CD14-positive monocyte (primary cell): ENCODE data around the gene C17orf107. TPM values are rescaled to one million over a fixed set of nuclear protein-coding genes. Genes with fewer than 3 reads are reported as not detected.

Experiments used
- DNase-seq, 3 donors: peaks; one replicate each; pipeline ENCODE4 v3.0.0-alpha.2; 2011 to 2022
- H2AFZ ChIP-seq: 2 replicates; pipeline ENCODE4 v1.6.0; 2012; ENCODE audit warnings: mild to moderate bottlenecking, low read depth, low read length, inconsistent platforms; ENCODE audit not compliant: insufficient read depth, poor library complexity, severe bottlenecking
- H3K27ac ChIP-seq, 2 donors: 1 replicate in 1 of 2; 2 replicates in 1 of 2; pipeline ENCODE4 v1.5.1; 2012 to 2013; ENCODE audit warnings: low read length in 2 of 2, control low read depth in 1 of 2, inconsistent platforms in 1 of 2, low read depth in 1 of 2, mild to moderate bottlenecking in 1 of 2
- H3K27me3 ChIP-seq, 2 donors: one replicate each; pipeline versions ENCODE4 v1.6.0 to v1.6.1; 2011 to 2013; ENCODE audit warnings: low read length in 2 of 2; ENCODE audit not compliant: control insufficient read depth in 2 of 2, insufficient read depth in 2 of 2
- H3K36me3 ChIP-seq, 2 donors: replicated peaks in 1 of 2; 1 replicate in 1 of 2; 2 replicates in 1 of 2; pipeline versions ENCODE4 v1.5.1 to v1.6.1; 2012 to 2013; ENCODE audit warnings: low read length in 2 of 2, control low read depth in 1 of 2, inconsistent platforms in 1 of 2, mild to moderate bottlenecking in 1 of 2; ENCODE audit not compliant: insufficient read depth in 2 of 2, control insufficient read depth in 1 of 2
- H3K4me1 ChIP-seq, 2 donors: 1 replicate in 1 of 2; 2 replicates in 1 of 2; pipeline versions ENCODE4 v1.5.1 to v1.6.1; 2012 to 2013; ENCODE audit warnings: low read length in 2 of 2, control low read depth in 1 of 2, inconsistent platforms in 1 of 2, mild to moderate bottlenecking in 1 of 2, moderate library complexity in 1 of 2; ENCODE audit not compliant: insufficient read depth in 2 of 2, control insufficient read depth in 1 of 2
- H3K4me2 ChIP-seq: replicated peaks from 2 replicates; pipeline ENCODE3; 2012; ENCODE audit warnings: low read length, moderate library complexity, mild to moderate bottlenecking; ENCODE audit not compliant: poor library complexity, severe bottlenecking; ENCODE audit errors: extremely low read depth
- H3K4me3 ChIP-seq, 3 experiments: fragments of 200-600 bp in 1 of 3; sonication (generic) in 1 of 3; replicated peaks in 1 of 3; 1 replicate in 2 of 3; 2 replicates in 1 of 3; pipeline ENCODE4 v1.5.1; 2011 to 2013; ENCODE audit warnings: low read length in 3 of 3, mild to moderate bottlenecking in 3 of 3, control low read depth in 2 of 3, low read depth in 2 of 3, inconsistent platforms in 1 of 3, moderate library complexity in 1 of 3
- H3K79me2 ChIP-seq: 2 replicates; pipeline ENCODE4 v1.6.0; 2012; ENCODE audit warnings: mild to moderate bottlenecking, control low read depth, inconsistent platforms, low read length, moderate library complexity; ENCODE audit not compliant: insufficient read depth
- H3K9ac ChIP-seq: 2 replicates; pipeline ENCODE4 v1.6.0; 2017; ENCODE audit warnings: low read length, mild to moderate bottlenecking; ENCODE audit not compliant: insufficient read depth, poor library complexity, severe bottlenecking
- H3K9me3 ChIP-seq, 2 donors: replicated peaks in 1 of 2; 1 replicate in 1 of 2; 2 replicates in 1 of 2; pipeline versions ENCODE4 v1.5.1 to v1.6.1; 2012 to 2013; ENCODE audit warnings: low read length in 2 of 2, control low read depth in 1 of 2; ENCODE audit not compliant: control insufficient read depth in 1 of 2, insufficient read depth in 1 of 2
- H4K20me1 ChIP-seq: 2 replicates; pipeline ENCODE4 v1.6.0; 2012; ENCODE audit warnings: mild to moderate bottlenecking, low read length, control low read depth, moderate library complexity; ENCODE audit not compliant: insufficient read depth
- H3K27ac Mint-ChIP-seq, 7 donors: one replicate each; pipeline ENCODE4 v1.8.0; 2020; ENCODE audit warnings: mild to moderate bottlenecking in 7 of 7, mixed read lengths in 7 of 7, moderate library complexity in 6 of 7, inconsistent platforms in 2 of 7
- H3K27me3 Mint-ChIP-seq, 3 donors: one replicate each; pipeline ENCODE4 v1.8.0; 2021 to 2022; ENCODE audit warnings: low read depth in 3 of 3, mild to moderate bottlenecking in 3 of 3, mixed read lengths in 3 of 3, moderate library complexity in 3 of 3, inconsistent platforms in 1 of 3
- H3K36me3 Mint-ChIP-seq, 2 donors: one replicate each; pipeline ENCODE4 v1.8.0; 2020; ENCODE audit warnings: mixed read lengths in 2 of 2, inconsistent platforms in 1 of 2, mild to moderate bottlenecking in 1 of 2
- H3K4me1 Mint-ChIP-seq: one replicate; pipeline ENCODE4 v1.8.0; 2020; ENCODE audit warnings: mild to moderate bottlenecking, mixed read lengths
- H3K4me3 Mint-ChIP-seq, 2 donors: one replicate each; pipeline ENCODE4 v1.8.0; 2020; ENCODE audit warnings: mild to moderate bottlenecking in 2 of 2, mixed read lengths in 2 of 2, moderate library complexity in 1 of 2
- H3K9me3 Mint-ChIP-seq, 7 donors: one replicate each; pipeline ENCODE4 v1.8.0; 2020 to 2022; ENCODE audit warnings: mixed read lengths in 7 of 7, mild to moderate bottlenecking in 6 of 7, moderate library complexity in 6 of 7, inconsistent platforms in 2 of 7
- WGBS: methylation state at CpG from one replicate; pipeline ENCODE4 v1.1.5; 2013; ENCODE audit warnings: missing lambda C conversion rate; ENCODE audit not compliant: insufficient coverage; 5-methylcytosine and 5-hydroxymethylcytosine counted together
- intact Hi-C, 2 donors: fragments of 100-400 bp; cut with micrococcal nuclease; formaldehyde crosslinking; loops; one replicate each; pipeline versions ENCODE4 v1.15.0 to v1.15.1; 2023
- polyA plus RNA-seq, 3 donors: library from polyadenylated mRNA; depleted of rRNA in 1 of 3; unstranded in 2 of 3; stranded (reverse) in 1 of 3; fragments of 300-500 nt in 2 of 3; fragments of >200 nt in 1 of 3; fragmentation: Illumina TruSeq in 2 of 3; gene quantifications; 1 replicate in 2 of 3; 2 replicates in 1 of 3; pipeline ENCODE4 v1.2.3, GENCODE V29; 2012 to 2021
- TF ChIP-seq, protein P1 (sequence below): fragments of 200-600 bp; IDR thresholded peaks from one replicate; pipeline ENCODE4 v1.8.0; 2022; ENCODE audit warnings: antibody characterized with exemption, mild to moderate bottlenecking

C17orf107 gene
- polyA plus RNA-seq, 3 donors = 1.9 to 5.1 (median 4.2) TPM

DNA sequence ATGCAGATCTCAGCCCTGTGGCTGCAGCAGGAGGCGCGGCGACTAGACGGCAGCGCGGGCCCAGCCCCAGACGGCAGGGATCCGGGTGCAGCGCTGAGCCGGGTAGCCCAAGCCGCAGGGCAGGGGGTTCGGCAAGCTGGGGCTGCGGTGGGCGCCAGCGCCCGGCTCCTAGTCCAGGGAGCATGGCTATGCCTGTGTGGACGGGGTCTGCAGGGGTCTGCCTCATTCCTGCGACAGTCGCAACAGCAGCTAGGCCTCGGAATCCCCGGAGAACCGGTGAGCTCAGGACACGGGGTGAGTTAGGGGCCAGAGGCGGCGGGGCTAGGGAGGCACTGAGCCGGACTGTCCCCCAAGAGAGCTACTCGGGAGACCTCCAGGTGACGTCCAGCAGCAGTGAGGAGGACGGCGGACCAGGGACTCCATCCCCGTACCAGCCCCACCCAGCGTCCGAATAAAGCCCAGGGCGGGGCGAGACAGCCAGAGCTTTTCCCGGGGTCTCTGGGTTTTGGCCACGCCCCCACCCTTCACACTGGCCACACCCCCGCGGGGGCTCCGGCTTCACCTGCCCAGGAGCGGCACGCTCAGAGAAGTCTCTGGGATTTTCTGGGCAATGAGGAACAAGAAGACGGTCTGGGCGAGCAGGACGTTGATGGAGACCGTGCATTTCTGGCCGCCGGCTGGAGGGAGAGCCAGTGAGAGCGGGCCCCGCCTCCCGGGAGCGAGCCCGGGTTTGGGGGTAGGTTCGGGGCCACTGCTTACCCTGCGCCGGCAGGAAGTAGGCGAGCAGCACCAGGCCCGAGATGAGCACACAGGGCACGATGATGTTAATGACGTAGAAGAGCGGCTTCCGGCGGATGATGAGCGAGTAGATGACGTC is 1.1 kb downstream of the C17orf107 start:
- H3K27me3 Mint-ChIP-seq = peaks cover 41 to 59% (median 52%) of the 10 kb centered on the region in 3 donors
- H3K9me3 Mint-ChIP-seq = peaks cover 0 to 12% (median 3%) of the 10 kb centered on the region in 7 donors
- TF ChIP-seq, protein P1, sequence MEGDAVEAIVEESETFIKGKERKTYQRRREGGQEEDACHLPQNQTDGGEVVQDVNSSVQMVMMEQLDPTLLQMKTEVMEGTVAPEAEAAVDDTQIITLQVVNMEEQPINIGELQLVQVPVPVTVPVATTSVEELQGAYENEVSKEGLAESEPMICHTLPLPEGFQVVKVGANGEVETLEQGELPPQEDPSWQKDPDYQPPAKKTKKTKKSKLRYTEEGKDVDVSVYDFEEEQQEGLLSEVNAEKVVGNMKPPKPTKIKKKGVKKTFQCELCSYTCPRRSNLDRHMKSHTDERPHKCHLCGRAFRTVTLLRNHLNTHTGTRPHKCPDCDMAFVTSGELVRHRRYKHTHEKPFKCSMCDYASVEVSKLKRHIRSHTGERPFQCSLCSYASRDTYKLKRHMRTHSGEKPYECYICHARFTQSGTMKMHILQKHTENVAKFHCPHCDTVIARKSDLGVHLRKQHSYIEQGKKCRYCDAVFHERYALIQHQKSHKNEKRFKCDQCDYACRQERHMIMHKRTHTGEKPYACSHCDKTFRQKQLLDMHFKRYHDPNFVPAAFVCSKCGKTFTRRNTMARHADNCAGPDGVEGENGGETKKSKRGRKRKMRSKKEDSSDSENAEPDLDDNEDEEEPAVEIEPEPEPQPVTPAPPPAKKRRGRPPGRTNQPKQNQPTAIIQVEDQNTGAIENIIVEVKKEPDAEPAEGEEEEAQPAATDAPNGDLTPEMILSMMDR = no peak

DNA sequence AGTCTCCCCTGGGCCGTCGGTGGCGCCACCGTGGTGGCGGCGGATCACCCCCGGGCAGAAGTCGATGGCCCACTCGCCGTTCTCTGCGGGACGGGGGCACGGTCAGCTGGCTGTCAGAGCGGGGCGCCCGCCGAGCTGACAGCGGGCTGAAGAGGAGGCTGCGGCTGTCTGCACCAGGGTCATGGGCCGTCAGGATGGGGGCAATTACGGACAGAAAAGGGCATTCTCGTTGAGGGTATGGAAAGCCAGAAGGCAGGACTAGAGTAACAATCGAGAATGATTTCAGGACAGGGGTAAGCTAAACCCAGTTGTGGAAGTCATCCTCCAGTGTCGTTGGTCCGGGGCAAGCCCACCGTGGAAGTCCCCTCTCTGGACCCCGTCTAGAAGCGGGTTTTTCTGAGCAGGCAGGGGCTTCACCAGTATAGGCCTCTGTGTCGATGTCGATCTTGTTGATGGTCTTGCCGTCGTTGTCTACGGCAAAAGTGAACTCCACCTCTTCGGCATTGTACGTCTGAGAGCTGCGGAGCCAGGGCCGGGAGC is 1.8 kb downstream of the C17orf107 start:
- TF ChIP-seq, protein P1 = no peak
- H3K9me3 ChIP-seq = no peaks in the 10 kb centered on the region
- peak overlapping the region; percentile 65 for H3K9ac ChIP-seq
- H3K27ac Mint-ChIP-seq = peak overlapping the region; percentile 70 to 97 (median 91)
- H2AFZ ChIP-seq = no peak overlapping the region
- DNase-seq = peak in 2 of 3 donors; percentile 5 to 27
- H3K36me3 ChIP-seq = peaks cover 14 to 16% of the 10 kb centered on the region in 2 donors
- 34% methylated on average over 37 of the region's 37 CpGs for WGBS
- peaks cover 0 to 26% of the 10 kb centered on the region in 2 donors for H3K27me3 ChIP-seq
- intact Hi-C loops = loop anchor here (1.0 to 10.0 kb wide), 3 partner anchors 46 to 164 kb away; partner anchors contain the start of genes PFN1 (in 1 of the 2) and SPAG7 (in 1 of the 2)
- peaks cover 0 to 12% (median 3%) of the 10 kb centered on the region in 7 donors for H3K9me3 Mint-ChIP-seq
- H3K79me2 ChIP-seq = no peaks in the 10 kb centered on the region
- H3K36me3 Mint-ChIP-seq = peaks cover 21 to 26% of the 10 kb centered on the region in 2 donors
- peak overlapping the region; percentile 16 to 79 for H3K27ac ChIP-seq
- H3K4me2 ChIP-seq = peak overlapping the region; percentile 89
- H3K4me3 Mint-ChIP-seq = peak overlapping the region; percentile 89 to 91
- H3K27me3 Mint-ChIP-seq = peaks cover 41 to 59% (median 54%) of the 10 kb centered on the region in 3 donors
- H3K4me1 Mint-ChIP-seq = peaks cover 43% of the 10 kb centered on the region
- no peaks in the 10 kb centered on the region for H4K20me1 ChIP-seq
- H3K4me3 ChIP-seq = peak overlapping the region; percentile 21 to 83 (median 30)
- peaks cover 47 to 52% of the 10 kb centered on the region in 2 donors for H3K4me1 ChIP-seq

More for the DNA sequence above, 1.1 kb downstream of the C17orf107 start:
- Mint-ChIP-seq H3K27ac (peak overlapping the region; percentile 82 to 97 (median 91)), H3K36me3 (peaks cover 28 to 33% of the 10 kb centered on the region in 2 donors), H3K4me3 (peak overlapping the region; percentile 89 to 91), H3K4me1 (peaks cover 45% of the 10 kb centered on the region)
- H3K9me3 ChIP-seq = no peaks in the 10 kb centered on the region
- DNase-seq = peak; percentile 76 to 93 (median 91)
- intact Hi-C loops = loop anchor here (1.0 to 10.0 kb wide), 3 partner anchors 47 to 164 kb away; partner anchors contain the start of genes PFN1 (in 1 of the 2) and SPAG7 (in 1 of the 2)
- peak overlapping the region; percentile 16 to 79 for H3K27ac ChIP-seq
- H3K4me2 ChIP-seq = peak overlapping the region; percentile 89
- peaks cover 47 to 52% of the 10 kb centered on the region in 2 donors for H3K4me1 ChIP-seq
- peaks cover 0 to 26% of the 10 kb centered on the region in 2 donors for H3K27me3 ChIP-seq
- peak overlapping the region; percentile 33 to 83 (median 40) for H3K4me3 ChIP-seq
- no peak overlapping the region for H2AFZ ChIP-seq
- H4K20me1 ChIP-seq = no peaks in the 10 kb centered on the region
- H3K36me3 ChIP-seq = peaks cover 21 to 23% of the 10 kb centered on the region in 2 donors
- 9% methylated on average over 56 of the region's 65 CpGs for WGBS
- H3K9ac ChIP-seq = peak overlapping the region; percentile 65
- H3K79me2 ChIP-seq = no peaks in the 10 kb centered on the region
